22Rv1 (cell line): Measurements from ENCODE around the gene PFKFB2.

Experiments used
- CTCF ChIP-seq: fragments of 450-650 bp; IDR thresholded peaks from 2 replicates; pipeline ENCODE4 v1.5.1; 2017; ENCODE audit warnings: mild to moderate bottlenecking
- ZFX ChIP-seq: fragments of 450-650 bp; IDR thresholded peaks from 2 replicates; pipeline ENCODE4 v1.6.1; 2017; ENCODE audit warnings: antibody characterized with exemption, borderline replicate concordance

DNA sequence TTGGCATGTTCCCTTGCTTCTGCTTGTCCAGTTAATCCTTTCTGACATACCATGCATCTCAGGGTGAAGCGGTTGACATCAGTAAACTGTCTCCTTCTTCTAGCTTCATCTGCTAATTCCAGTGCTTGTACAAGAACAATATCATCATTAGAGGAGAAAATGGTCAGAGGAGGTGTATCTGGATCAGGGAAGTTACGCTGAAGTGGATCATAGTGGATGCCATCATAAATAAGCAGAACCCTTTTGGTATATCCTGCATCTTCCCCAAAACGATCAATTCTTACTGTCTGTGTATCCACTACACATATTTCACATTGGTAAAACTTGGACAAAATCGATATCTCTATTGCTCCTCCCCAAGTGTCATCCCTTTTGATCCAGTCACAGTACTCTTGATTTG is 4.0 kb upstream of the PFKFB2 start:
- TF ChIP-seq CTCF (no peak), ZFX (no peak)
